Activated T-cell treated with anti-CD3 and anti-CD28 coated beads, Interleukin-2, amount 50 U/mL, for 1 hour (primary cell): ENCODE measurements around the gene JADE3.

ENCODE experiments used
- DNase-seq: peaks from one replicate; pipeline ENCODE4 v3.0.0-alpha.2; 2020

Gene JADE3

DNA sequence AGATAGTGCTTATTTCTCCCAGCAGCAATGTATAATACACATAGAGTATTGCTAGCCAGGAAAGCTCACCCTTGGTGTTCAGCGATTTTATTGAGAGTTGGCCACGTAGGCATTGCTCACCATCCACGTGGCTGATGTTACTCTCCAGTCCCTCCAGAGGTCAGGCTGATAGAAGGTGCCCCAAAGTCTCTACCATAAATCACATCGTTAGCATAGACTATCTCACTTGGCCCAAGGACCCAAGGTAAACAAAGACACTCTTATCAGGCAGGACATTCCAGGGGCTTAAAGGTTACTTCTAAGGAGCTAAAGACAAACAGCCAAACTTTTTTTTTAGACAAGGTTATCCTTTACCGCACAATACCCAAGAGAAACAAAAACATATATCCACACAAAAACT, 135.8 kb downstream of the JADE3 start:
- DNase-seq = no peak

DNA sequence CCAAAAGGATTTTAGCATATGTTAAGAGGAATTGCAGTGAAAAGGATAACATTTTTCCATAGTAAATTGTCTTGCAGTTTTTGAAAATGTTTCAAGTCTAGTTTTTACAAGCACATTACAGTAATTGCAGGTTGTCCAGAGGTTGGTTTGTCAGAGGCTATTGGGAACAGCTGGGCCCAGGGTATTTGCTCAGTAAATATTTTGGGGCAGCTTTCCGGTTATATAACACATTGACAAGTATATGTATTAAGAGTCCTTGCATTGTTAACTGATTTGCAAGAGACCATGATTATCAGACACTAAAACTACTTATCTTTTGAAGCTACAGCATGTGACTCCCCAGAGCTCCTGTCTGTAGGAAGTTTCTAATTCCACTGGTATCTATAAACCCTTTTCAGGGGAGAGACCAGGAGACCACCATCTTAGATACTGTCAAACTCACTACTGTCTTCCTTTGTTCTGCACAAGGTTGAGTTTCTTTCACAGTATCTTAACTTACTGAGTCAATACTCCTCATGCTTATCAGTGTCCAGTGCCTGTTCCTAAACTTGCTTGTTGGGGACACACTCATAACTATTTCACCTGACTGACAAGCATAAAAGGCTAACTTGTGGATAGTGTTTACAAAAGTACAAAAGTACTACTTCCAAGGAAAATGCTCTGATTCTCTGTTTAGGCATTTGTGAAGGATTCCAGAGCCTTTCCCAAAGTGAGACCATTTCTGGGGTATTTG, 147.1 kb downstream of the JADE3 start:
- no peak for DNase-seq

DNA sequence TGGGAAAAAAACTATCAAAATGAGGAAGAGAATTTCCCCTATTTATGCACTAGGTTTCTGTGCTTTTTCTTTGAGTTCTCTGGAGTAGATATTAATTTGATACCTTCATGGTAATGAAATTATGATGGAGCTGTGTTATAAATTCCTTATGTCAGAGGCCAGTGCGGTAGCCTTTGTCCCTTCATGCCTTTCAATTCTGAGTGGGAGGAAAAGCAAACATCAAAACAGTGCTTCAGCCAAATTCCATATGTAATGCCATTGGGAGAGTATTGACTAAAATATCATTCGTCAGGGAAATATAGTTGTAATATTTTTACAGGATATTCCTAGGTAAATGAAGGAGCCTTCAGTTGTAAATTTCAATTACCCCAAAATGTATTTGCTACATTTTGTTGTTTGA, 148.5 kb downstream of the JADE3 start:
- no peak for DNase-seq

GRCh38 chrX:47061238-47061919, 149.2 kb downstream of the JADE3 start:
- DNase-seq = no peak

- no peak for DNase-seq
Observed at GRCh38 chrX:47063179-47063578, 151.0 kb downstream of the JADE3 start.

DNA sequence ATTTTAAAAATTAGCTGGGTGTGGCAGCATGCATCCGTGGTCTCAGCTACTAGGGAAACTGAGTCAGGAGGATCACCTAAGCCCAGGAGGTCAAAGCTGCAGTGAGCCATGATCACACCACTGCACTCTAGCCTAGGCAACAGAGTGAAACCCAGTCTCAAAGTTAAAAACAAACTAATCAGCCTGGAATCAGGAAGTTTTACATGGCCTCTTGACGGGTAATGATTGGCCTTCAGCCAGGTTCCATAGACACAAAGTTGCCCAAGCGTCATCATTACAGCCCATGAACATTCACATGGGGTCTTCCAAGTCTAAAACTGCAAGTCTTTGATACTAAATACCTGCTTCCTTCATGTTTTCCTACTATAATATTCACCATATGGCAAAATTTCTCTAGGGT, 156.0 kb downstream of the JADE3 start:
- no peak for DNase-seq

- no peak for DNase-seq
Observed at GRCh38 chrX:47068720-47069119, 156.5 kb downstream of the JADE3 start.

DNA sequence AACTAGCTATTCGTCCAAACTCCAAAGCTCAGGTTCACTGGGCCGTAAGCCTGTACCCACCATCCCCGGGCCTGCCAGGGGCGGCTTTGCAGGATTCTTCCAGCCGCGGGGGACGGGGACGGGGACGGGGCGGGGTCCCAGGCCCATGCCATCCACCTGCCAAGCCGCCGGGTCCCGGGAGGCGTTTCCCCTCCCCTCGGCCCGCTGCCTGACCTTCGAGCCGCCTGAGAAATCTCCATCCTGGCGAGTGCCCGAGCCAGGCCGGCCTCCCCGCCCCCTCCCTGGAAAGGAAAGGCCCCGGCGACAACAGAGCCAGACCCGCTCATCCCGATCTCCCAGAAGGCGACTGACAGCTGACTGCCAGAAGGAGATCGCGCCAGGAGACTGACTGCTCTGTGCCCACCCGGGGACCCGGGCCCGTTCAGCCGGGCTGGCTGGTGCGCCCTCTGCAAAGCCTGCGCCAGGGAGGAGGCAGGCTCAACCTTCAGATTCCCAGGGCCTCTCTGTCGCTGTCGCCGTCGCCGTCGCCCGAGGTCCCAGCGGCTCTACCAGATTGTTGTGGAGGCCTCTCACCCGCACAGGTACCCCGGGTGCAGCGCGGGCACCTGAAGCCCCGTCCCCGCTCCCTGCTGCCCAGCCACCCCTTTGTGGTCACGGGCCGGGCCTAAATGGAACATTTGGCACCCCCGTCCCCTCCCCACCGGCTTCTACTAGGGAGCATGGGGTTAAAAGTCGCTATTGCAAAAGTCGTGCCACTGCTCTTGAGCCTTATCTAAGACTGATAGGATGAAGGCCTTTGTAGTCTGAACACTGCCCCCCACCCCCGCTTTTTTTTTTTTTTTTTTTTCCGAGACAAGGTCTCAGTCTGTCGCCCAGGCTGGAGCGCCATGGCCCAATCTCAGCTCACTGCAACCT, 166.2 kb downstream of the JADE3 start, which contains the start of gene RGN:
RGN (plus strand) TSS at position 315 of the 915 bp plus-strand sequence. CDS start 2,702 bp downstream, outside the sequence.
- DNase-seq = no peak

DNA sequence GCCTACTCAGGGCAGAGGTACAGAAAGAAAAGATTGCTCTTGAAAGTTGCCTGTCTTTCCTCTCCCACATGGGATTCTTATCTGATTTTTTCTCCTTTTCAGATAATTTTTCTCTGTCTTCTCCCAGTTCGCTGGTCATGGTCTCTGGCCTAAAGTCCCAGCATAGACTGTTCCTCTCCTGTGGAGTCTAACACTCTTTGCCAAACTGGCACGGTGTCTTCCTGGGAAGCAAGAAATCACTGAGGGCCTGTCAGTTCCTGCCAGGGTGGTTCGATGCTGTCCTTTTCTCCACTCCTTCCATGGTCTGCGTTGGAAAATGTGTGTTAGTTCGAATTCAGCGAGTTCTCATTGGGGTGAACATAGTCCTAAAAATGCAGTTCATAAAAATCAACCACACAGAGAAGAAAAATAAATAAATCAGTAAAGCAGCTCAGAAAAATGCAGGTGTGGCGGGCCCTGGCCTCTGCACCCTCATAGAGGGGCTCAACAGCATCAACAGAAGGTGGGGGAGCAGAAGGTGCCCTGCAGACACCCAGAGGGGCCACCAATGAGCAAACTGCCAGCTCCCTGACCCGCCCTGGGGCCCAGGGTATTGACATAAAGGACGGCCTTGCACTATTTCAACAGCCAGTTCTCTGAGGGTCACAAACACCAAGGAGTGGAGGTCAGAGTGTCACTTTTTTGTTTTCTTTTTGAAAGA, 168.1 kb downstream of the JADE3 start:
- no peak for DNase-seq

GRCh38 chrX:47080915-47081236, 168.7 kb downstream of the JADE3 start:
- DNase-seq = no peak

GRCh38 chrX:47091149-47091775, 179.0 kb downstream of the JADE3 start:
- no peak for DNase-seq

- no peak for DNase-seq
Observed at GRCh38 chrX:47093248-47093647, 181.0 kb downstream of the JADE3 start.

DNA sequence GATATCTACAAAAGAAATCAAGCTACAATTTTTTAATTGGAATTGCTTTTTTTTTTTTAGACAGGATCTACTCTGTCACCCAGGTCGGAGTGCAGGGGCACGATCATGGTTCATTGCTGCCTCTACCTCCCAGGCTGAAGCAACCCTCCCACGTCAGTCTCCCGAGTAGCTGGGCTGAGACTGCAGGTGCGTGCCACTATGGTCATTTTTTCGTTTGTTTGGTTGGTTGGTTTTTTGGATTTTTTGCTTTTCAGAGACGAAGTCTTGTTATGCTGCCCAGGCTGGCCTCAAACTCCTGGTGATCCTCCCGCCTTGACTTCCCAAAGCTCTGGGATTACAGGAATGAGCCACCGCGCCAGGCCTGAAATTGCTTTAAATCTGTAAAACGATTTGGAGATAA, 181.6 kb downstream of the JADE3 start:
- DNase-seq = no peak

DNA sequence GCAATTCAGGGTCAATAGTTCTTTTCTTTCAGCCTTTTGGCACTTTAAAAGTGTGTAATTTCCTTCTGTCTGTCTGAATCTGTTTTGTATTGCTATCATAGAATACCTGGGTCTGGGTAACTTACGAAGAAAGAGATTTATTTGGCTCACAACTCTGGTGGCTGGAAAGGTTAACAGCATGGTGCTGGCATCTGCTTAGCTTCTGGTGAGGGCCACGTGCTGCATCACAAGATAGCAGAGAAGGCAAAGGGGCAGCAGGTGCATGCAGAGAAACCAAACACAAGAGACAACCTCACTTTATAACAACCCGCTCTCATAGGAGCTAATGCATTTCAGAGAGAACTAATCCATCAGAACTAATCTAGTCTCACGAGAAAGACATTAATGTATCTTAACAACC, 184.8 kb downstream of the JADE3 start:
- no peak for DNase-seq

- no peak for DNase-seq
Observed at GRCh38 chrX:47098338-47099094, 186.3 kb downstream of the JADE3 start.

DNA sequence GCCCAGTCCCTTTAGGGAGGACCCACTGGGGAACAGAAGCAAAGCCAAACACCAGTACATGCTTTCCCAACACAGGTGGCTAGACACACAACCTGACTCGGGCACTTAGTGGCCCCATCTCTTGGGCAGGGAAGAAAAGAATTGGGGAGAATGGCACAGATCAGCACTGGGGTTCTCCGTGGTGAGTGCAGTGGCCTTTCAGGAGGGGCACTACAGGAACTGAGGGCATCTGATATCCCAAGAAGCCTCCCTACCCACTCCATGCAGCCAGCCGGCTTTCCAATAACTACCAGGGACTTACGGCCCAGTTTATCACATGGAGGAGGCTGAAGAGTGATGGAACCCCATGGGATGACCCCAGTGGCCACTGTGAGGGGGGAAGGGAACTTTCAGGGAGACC, 189.0 kb downstream of the JADE3 start:
- DNase-seq = no peak
